HL-60 (cell line): ENCODE results near the gene COP1.

Experiments used
- GABPA ChIP-seq: IDR thresholded peaks from 2 replicates; pipeline ENCODE4 v1.6.1; 2012; ENCODE audit warnings: low read depth
- POLR2AphosphoS5 ChIP-seq: IDR thresholded peaks from 2 replicates; pipeline ENCODE4 v1.6.1; 2012; ENCODE audit warnings: low read depth
- SPI1 ChIP-seq: IDR thresholded peaks from 2 replicates; pipeline ENCODE4 v1.6.1; 2012; ENCODE audit warnings: low read depth, mild to moderate bottlenecking, borderline replicate concordance
- TF ChIP-seq, protein P1 (sequence below): IDR thresholded peaks from one replicate; pipeline ENCODE4 v1.5.1; 2011; ENCODE audit warnings: low read length, control low read depth, inconsistent platforms; ENCODE audit not compliant: insufficient read depth
- TF ChIP-seq, protein P2 (sequence below): IDR thresholded peaks from 2 replicates; pipeline ENCODE4 v1.6.1; 2012; ENCODE audit warnings: low read depth; ENCODE audit not compliant: insufficient replicate concordance

DNA sequence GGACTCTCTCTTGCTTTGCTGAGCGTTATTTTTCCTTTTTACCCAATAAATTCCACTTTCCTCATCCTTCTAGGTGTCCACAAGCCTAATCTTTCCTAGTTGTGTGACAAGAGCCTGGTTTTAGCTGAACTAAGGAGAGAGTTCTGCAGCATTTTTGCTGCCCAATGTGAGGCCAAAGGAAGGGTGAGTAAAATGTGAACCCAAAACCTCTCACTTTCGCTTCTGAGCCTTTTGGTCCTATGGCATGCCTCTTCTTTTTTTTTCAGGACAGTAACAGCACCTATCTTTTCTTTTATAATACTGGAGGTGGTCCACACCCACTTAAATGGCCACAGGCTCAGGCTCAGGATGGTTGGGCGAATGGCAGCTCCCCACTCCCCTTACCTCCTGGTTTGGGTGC lies 111.1 kb downstream of the COP1 start:
- TF ChIP-seq, protein P1, sequence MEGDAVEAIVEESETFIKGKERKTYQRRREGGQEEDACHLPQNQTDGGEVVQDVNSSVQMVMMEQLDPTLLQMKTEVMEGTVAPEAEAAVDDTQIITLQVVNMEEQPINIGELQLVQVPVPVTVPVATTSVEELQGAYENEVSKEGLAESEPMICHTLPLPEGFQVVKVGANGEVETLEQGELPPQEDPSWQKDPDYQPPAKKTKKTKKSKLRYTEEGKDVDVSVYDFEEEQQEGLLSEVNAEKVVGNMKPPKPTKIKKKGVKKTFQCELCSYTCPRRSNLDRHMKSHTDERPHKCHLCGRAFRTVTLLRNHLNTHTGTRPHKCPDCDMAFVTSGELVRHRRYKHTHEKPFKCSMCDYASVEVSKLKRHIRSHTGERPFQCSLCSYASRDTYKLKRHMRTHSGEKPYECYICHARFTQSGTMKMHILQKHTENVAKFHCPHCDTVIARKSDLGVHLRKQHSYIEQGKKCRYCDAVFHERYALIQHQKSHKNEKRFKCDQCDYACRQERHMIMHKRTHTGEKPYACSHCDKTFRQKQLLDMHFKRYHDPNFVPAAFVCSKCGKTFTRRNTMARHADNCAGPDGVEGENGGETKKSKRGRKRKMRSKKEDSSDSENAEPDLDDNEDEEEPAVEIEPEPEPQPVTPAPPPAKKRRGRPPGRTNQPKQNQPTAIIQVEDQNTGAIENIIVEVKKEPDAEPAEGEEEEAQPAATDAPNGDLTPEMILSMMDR: no peak
- TF ChIP-seq, protein P2, sequence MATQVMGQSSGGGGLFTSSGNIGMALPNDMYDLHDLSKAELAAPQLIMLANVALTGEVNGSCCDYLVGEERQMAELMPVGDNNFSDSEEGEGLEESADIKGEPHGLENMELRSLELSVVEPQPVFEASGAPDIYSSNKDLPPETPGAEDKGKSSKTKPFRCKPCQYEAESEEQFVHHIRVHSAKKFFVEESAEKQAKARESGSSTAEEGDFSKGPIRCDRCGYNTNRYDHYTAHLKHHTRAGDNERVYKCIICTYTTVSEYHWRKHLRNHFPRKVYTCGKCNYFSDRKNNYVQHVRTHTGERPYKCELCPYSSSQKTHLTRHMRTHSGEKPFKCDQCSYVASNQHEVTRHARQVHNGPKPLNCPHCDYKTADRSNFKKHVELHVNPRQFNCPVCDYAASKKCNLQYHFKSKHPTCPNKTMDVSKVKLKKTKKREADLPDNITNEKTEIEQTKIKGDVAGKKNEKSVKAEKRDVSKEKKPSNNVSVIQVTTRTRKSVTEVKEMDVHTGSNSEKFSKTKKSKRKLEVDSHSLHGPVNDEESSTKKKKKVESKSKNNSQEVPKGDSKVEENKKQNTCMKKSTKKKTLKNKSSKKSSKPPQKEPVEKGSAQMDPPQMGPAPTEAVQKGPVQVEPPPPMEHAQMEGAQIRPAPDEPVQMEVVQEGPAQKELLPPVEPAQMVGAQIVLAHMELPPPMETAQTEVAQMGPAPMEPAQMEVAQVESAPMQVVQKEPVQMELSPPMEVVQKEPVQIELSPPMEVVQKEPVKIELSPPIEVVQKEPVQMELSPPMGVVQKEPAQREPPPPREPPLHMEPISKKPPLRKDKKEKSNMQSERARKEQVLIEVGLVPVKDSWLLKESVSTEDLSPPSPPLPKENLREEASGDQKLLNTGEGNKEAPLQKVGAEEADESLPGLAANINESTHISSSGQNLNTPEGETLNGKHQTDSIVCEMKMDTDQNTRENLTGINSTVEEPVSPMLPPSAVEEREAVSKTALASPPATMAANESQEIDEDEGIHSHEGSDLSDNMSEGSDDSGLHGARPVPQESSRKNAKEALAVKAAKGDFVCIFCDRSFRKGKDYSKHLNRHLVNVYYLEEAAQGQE: no peak
- no peak for TF ChIP-seq POLR2AphosphoS5
- no peak for TF ChIP-seq GABPA
- TF ChIP-seq SPI1: no peak
